Upper lobe of left lung (tissue), 4 donors: Measurements from ENCODE around the gene AADAC.

Experiments
- POLR2A ChIP-seq, 4 donors: fragments of 450-650 bp; IDR thresholded peaks; one replicate each; pipeline ENCODE4 v1.5.1; 2016 to 2017; ENCODE audit warnings: antibody characterized with exemption in 4 of 4, mild to moderate bottlenecking in 2 of 4
- POLR2AphosphoS5 ChIP-seq, 2 donors: sonication (generic); formaldehyde crosslinking; IDR thresholded peaks; one replicate each; pipeline ENCODE4 v1.5.1; 2017; ENCODE audit warnings: antibody characterized with exemption in 2 of 2
- TF ChIP-seq, protein P1 (sequence below), 6 experiments: fragments of 450-650 bp in 4 of 6; fragments of 200-600 bp in 2 of 6; sonication (generic) in 2 of 6; IDR thresholded peaks; one replicate each; pipeline ENCODE4 v1.5.1; 2016 to 2019; ENCODE audit warnings: antibody characterized with exemption in 6 of 6

DNA sequence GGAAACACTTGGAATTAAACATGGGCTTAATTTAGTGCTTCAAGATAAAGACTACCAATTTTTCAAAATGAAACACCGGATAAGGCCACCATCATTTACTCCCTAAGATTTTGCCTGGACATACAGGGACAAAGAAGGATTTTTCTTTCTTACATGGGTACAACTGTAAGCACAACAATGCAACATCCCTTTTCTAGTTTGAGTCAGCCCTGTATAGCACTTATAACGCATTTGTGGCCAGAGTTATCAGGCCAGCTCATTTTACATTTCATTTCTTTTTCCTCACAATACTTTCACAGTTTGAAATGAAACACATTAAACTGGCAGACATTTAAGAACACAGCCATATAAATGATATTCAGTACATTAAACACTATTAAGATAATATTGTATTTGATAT, 49.7 kb downstream of the AADAC start:
- TF ChIP-seq, protein P1, sequence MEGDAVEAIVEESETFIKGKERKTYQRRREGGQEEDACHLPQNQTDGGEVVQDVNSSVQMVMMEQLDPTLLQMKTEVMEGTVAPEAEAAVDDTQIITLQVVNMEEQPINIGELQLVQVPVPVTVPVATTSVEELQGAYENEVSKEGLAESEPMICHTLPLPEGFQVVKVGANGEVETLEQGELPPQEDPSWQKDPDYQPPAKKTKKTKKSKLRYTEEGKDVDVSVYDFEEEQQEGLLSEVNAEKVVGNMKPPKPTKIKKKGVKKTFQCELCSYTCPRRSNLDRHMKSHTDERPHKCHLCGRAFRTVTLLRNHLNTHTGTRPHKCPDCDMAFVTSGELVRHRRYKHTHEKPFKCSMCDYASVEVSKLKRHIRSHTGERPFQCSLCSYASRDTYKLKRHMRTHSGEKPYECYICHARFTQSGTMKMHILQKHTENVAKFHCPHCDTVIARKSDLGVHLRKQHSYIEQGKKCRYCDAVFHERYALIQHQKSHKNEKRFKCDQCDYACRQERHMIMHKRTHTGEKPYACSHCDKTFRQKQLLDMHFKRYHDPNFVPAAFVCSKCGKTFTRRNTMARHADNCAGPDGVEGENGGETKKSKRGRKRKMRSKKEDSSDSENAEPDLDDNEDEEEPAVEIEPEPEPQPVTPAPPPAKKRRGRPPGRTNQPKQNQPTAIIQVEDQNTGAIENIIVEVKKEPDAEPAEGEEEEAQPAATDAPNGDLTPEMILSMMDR (IDR thresholded peaks at IDR 0.05), result no peak
- TF ChIP-seq POLR2AphosphoS5 (IDR thresholded peaks at IDR 0.05) (no peak), POLR2A (IDR thresholded peaks at IDR 0.05) (no peak)
